Small intestine (tissue), 7 donors: ENCODE measurements around the gene BBOF1. TPM values are rescaled to one million over a fixed set of nuclear protein-coding genes. Genes with fewer than 3 reads are reported as not detected.
A peak's percentile ranks its signal among the peaks of the same experiment; 100 is the strongest.

Source experiments
- DNase-seq, 2 donors: peaks; one replicate each; pipeline versions ENCODE4 v3.0.0 to v3.0.0-alpha.2; 2013
- FAIRE-seq: peaks from 2 replicates; lab custom pipeline; 2012; peaks lifted over from hg19 to GRCh38; lab: Jason Lieb, UNC
- H3K27ac ChIP-seq, 3 donors: one replicate each; pipeline ENCODE4 v1.5.1; 2013; ENCODE audit warnings: low read length in 2 of 3, mild to moderate bottlenecking in 2 of 3, control low read depth in 1 of 3, inconsistent platforms in 1 of 3, low read depth in 1 of 3, moderate library complexity in 1 of 3
- H3K27me3 ChIP-seq, 3 donors: one replicate each; pipeline ENCODE4 v1.6.1; 2013; ENCODE audit warnings: low read length in 3 of 3, inconsistent platforms in 1 of 3; ENCODE audit not compliant: control insufficient read depth in 3 of 3, insufficient read depth in 3 of 3
- H3K36me3 ChIP-seq, 3 donors: one replicate each; pipeline ENCODE4 v1.6.1; 2013; ENCODE audit warnings: low read length in 3 of 3, inconsistent platforms in 1 of 3, low read depth in 1 of 3, mild to moderate bottlenecking in 1 of 3, moderate library complexity in 1 of 3; ENCODE audit not compliant: control insufficient read depth in 3 of 3, insufficient read depth in 2 of 3
- H3K4me1 ChIP-seq, 3 donors: one replicate each; pipeline ENCODE4 v1.6.1; 2013; ENCODE audit warnings: low read length in 2 of 3, inconsistent platforms in 1 of 3, low read depth in 1 of 3, mild to moderate bottlenecking in 1 of 3, moderate library complexity in 1 of 3; ENCODE audit not compliant: control insufficient read depth in 3 of 3, insufficient read depth in 2 of 3
- H3K4me3 ChIP-seq, 3 donors: one replicate each; pipeline ENCODE4 v1.5.1; 2013; ENCODE audit warnings: low read length in 3 of 3, control low read depth in 1 of 3, inconsistent platforms in 1 of 3, low read depth in 1 of 3, mild to moderate bottlenecking in 1 of 3, moderate library complexity in 1 of 3
- H3K9me3 ChIP-seq, 2 donors: one replicate each; pipeline ENCODE4 v1.6.1; 2013; ENCODE audit warnings: low read depth in 1 of 2, low read length in 1 of 2; ENCODE audit not compliant: control insufficient read depth in 2 of 2, insufficient read depth in 1 of 2
- WGBS, 3 donors: extraction: QIAGEN DNeasy Blood & Tissue Kit; methylation state at CpG; one replicate each; pipeline ENCODE4 v1.1.7; 2013; 5-methylcytosine and 5-hydroxymethylcytosine counted together
- polyA plus RNA-seq, 4 donors: library from polyadenylated mRNA; stranded (reverse) in 3 of 4; unstranded in 1 of 4; fragments of 200-250 nt in 3 of 4; fragments of 120-200 nt in 1 of 4; gene quantifications; one replicate each; pipeline versions ENCODE4 v1.2.1 to v1.2.3, GENCODE V29; 2013
- donor health status: healthy with polysubstance abuse.
- donor health status: control.
- donor health status: control.
- donor health status: Bipolar disorder and iron deficiency.
- donor health status: healthy.

Gene BBOF1
- polyA plus RNA-seq, 4 donors, result 0.89 to 5.1 (median 1.9) TPM

- FAIRE-seq (peak; percentile 82), DNase-seq (peak; percentile 70 to 77)
- H3K9me3 ChIP-seq, result no peaks in the 10 kb centered on the region
- no peaks in the 10 kb centered on the region for H3K27me3 ChIP-seq
- WGBS, 3 donors, result 58 to 66% (median 62%) methylated on average over 3 of the region's 3 CpGs
- peaks cover 0 to 6% (median 0%) of the 10 kb centered on the region in 3 donors for H3K36me3 ChIP-seq
- H3K27ac ChIP-seq, result no peak overlapping the region
- no peaks in the 10 kb centered on the region for H3K4me1 ChIP-seq
- no peak overlapping the region for H3K4me3 ChIP-seq
Observed at GRCh38 chr14:74038020-74038859, 19.1 kb downstream of the BBOF1 start.

GRCh38 chr14:74042296-74042695 is 23.1 kb downstream of the BBOF1 start:
- Histone ChIP-seq H3K27me3 (no peaks in the 10 kb centered on the region), H3K4me3 (no peak overlapping the region), H3K4me1 (no peaks in the 10 kb centered on the region), H3K9me3 (no peaks in the 10 kb centered on the region), H3K27ac (no peak overlapping the region), H3K36me3 (peaks cover 0 to 13% (median 0%) of the 10 kb centered on the region in 3 donors)
- FAIRE-seq (no peak), DNase-seq (no peak)
- WGBS, 3 donors, result 46 to 83% (median 70%) methylated on average over 2 of the region's 2 CpGs

- H3K9me3 ChIP-seq, result no peaks in the 10 kb centered on the region
- no peaks in the 10 kb centered on the region for H3K4me1 ChIP-seq
- 96 to 97% (median 97%) methylated on average over 4 of the region's 4 CpGs for WGBS, 3 donors
- FAIRE-seq (no peak), DNase-seq (no peak)
- peaks cover 0 to 15% (median 0%) of the 10 kb centered on the region in 3 donors for H3K36me3 ChIP-seq
- no peak overlapping the region for H3K27ac ChIP-seq
- no peaks in the 10 kb centered on the region for H3K27me3 ChIP-seq
- H3K4me3 ChIP-seq, result no peak overlapping the region
Observed at GRCh38 chr14:74045522-74045921, 26.4 kb downstream of the BBOF1 start.

GRCh38 chr14:74048281-74048680 is 29.1 kb downstream of the BBOF1 start:
- Histone ChIP-seq H3K27me3 (no peaks in the 10 kb centered on the region), H3K9me3 (no peaks in the 10 kb centered on the region), H3K36me3 (peaks cover 0 to 12% (median 0%) of the 10 kb centered on the region in 3 donors), H3K27ac (no peak overlapping the region), H3K4me3 (no peak overlapping the region), H3K4me1 (no peaks in the 10 kb centered on the region)
- 54 to 64% (median 54%) methylated on average over 3 of the region's 3 CpGs for WGBS, 3 donors
- no peak for DNase-seq
- no peak for FAIRE-seq

GRCh38 chr14:74049876-74050495 is 30.8 kb downstream of the BBOF1 start:
- H3K36me3 ChIP-seq, result peaks cover 0 to 12% (median 0%) of the 10 kb centered on the region in 3 donors
- H3K4me1 ChIP-seq, result no peaks in the 10 kb centered on the region
- no peaks in the 10 kb centered on the region for H3K9me3 ChIP-seq
- DNase-seq (no peak), FAIRE-seq (no peak)
- H3K27me3 ChIP-seq, result no peaks in the 10 kb centered on the region
- no peak overlapping the region for H3K4me3 ChIP-seq
- no peak overlapping the region for H3K27ac ChIP-seq
- 68 to 80% (median 77%) methylated on average over 3 of the region's 3 CpGs for WGBS, 3 donors

GRCh38 chr14:74062809-74063150 is 43.6 kb downstream of the BBOF1 start:
- Histone ChIP-seq H3K4me1 (peaks cover 0 to 5% (median 0%) of the 10 kb centered on the region in 3 donors), H3K27me3 (no peaks in the 10 kb centered on the region), H3K9me3 (no peaks in the 10 kb centered on the region), H3K36me3 (peaks cover 0 to 49% (median 5%) of the 10 kb centered on the region in 3 donors), H3K27ac (no peak overlapping the region), H3K4me3 (no peak overlapping the region)
- FAIRE-seq (no peak), DNase-seq (no peak)
- 88 to 97% (median 91%) methylated on average over 2 of the region's 2 CpGs for WGBS, 3 donors

- H3K27me3 ChIP-seq, result no peaks in the 10 kb centered on the region
- H3K36me3 ChIP-seq, result peaks cover 0 to 54% (median 5%) of the 10 kb centered on the region in 3 donors
- no peak for FAIRE-seq
- H3K27ac ChIP-seq, result no peak overlapping the region
- no peak overlapping the region for H3K4me3 ChIP-seq
- H3K4me1 ChIP-seq, result peaks cover 0 to 5% (median 0%) of the 10 kb centered on the region in 3 donors
- H3K9me3 ChIP-seq, result no peaks in the 10 kb centered on the region
- no peak for DNase-seq
Observed at GRCh38 chr14:74064426-74064825, 45.3 kb downstream of the BBOF1 start.

GRCh38 chr14:74064883-74065282 is 45.7 kb downstream of the BBOF1 start:
- H3K4me1 ChIP-seq, result peaks cover 0 to 5% (median 0%) of the 10 kb centered on the region in 3 donors
- no peaks in the 10 kb centered on the region for H3K27me3 ChIP-seq
- no peak for DNase-seq
- H3K9me3 ChIP-seq, result no peaks in the 10 kb centered on the region
- no peak overlapping the region for H3K27ac ChIP-seq
- H3K4me3 ChIP-seq, result no peak overlapping the region
- peaks cover 0 to 57% (median 5%) of the 10 kb centered on the region in 3 donors for H3K36me3 ChIP-seq
- whole genome bisulfite sequencing, 3 donors, result 92 to 98% (median 93%) methylated on average over 3 of the region's 3 CpGs
- FAIRE-seq, result no peak
